GM21381 (cell line): ENCODE data around the gene DCUN1D3.
"Not testable (repeated sequence)": the region's sequence is repeated elsewhere in the genome, so short reads cannot be mapped to it uniquely, and the experiment has no call there.

ENCODE experiments used
- ATAC-seq: cut with Tn5 transposase; IDR thresholded peaks from one replicate; pipeline ENCODE4 v1.9.1; 2021; ENCODE audit warnings: mild to moderate bottlenecking, moderate library complexity; ENCODE audit not compliant: unreplicated experiment

Gene DCUN1D3

GRCh38 chr16:20865420-20866131 is 34.6 kb downstream of the DCUN1D3 start:
- ATAC-seq, result no peak

- ATAC-seq, result not testable (repeated sequence)
Observed at GRCh38 chr16:20864376-20864775, 35.8 kb downstream of the DCUN1D3 start.

- ATAC-seq, result no peak
Observed at GRCh38 chr16:20862162-20862960, 37.8 kb downstream of the DCUN1D3 start.

- ATAC-seq, result not testable (repeated sequence)
Observed at GRCh38 chr16:20860995-20861394, 39.2 kb downstream of the DCUN1D3 start.

GRCh38 chr16:20860361-20860760 is 39.8 kb downstream of the DCUN1D3 start:
- ATAC-seq, result no peak

- ATAC-seq, result no peak
Observed at GRCh38 chr16:20859699-20860098, 40.5 kb downstream of the DCUN1D3 start.

GRCh38 chr16:20859229-20859628 is 40.9 kb downstream of the DCUN1D3 start:
- no peak for ATAC-seq

GRCh38 chr16:20857281-20857680 is 42.9 kb downstream of the DCUN1D3 start:
- ATAC-seq, result no peak

- no peak for ATAC-seq
Observed at GRCh38 chr16:20854963-20855362, 45.2 kb downstream of the DCUN1D3 start.

- ATAC-seq, result no peak
Observed at GRCh38 chr16:20853981-20854620, 46.1 kb downstream of the DCUN1D3 start.

GRCh38 chr16:20853143-20853542 is 47.0 kb downstream of the DCUN1D3 start:
- ATAC-seq, result no peak

GRCh38 chr16:20851601-20852000 is 48.6 kb downstream of the DCUN1D3 start:
- ATAC-seq, result no peak

- no peak for ATAC-seq
Observed at GRCh38 chr16:20850981-20851380, 49.2 kb downstream of the DCUN1D3 start.

- no peak for ATAC-seq
Observed at GRCh38 chr16:20849589-20850390, 50.4 kb downstream of the DCUN1D3 start.

- ATAC-seq, result no peak
Observed at GRCh38 chr16:20847550-20847949, 52.6 kb downstream of the DCUN1D3 start.

GRCh38 chr16:20846551-20846950 is 53.6 kb downstream of the DCUN1D3 start:
- ATAC-seq, result no peak

GRCh38 chr16:20846030-20846429 is 54.1 kb downstream of the DCUN1D3 start:
- no peak for ATAC-seq

GRCh38 chr16:20844588-20844987 is 55.6 kb downstream of the DCUN1D3 start:
- no peak for ATAC-seq

GRCh38 chr16:20844054-20844453 is 56.1 kb downstream of the DCUN1D3 start:
- no peak for ATAC-seq

- no peak for ATAC-seq
Observed at GRCh38 chr16:20839504-20839903, 60.7 kb downstream of the DCUN1D3 start.

- no peak for ATAC-seq
Observed at GRCh38 chr16:20838240-20838639, 61.9 kb downstream of the DCUN1D3 start.
